Stomach (tissue), 9 donors: Measurements from ENCODE around the gene DCLK3. TPM values are rescaled to one million over a fixed set of nuclear protein-coding genes. Genes with fewer than 3 reads are reported as not detected.

Experiments used
- DNase-seq, 2 donors: peaks; one replicate each; pipeline versions ENCODE4 v3.0.0 to v3.0.0-alpha.2; 2013 to 2019
- H3K27ac ChIP-seq, 5 donors: fragments of 200-600 bp in 4 of 5; sonication (generic) in 4 of 5; one replicate each; pipeline ENCODE4 v1.5.1; 2013 to 2019; ENCODE audit warnings: mild to moderate bottlenecking in 1 of 5, moderate library complexity in 1 of 5
- H3K27me3 ChIP-seq, 3 donors: fragments of 200-600 bp; sonication (generic); one replicate each; pipeline ENCODE4 v1.5.1; 2017 to 2019; ENCODE audit warnings: mixed run types in 1 of 3
- H3K36me3 ChIP-seq, 4 donors: fragments of 200-600 bp; sonication (generic); 1 replicate in 3 of 4; 2 replicates in 1 of 4; pipeline ENCODE4 v1.5.1; 2016 to 2019
- H3K4me1 ChIP-seq, 4 donors: fragments of 200-600 bp; sonication (generic); one replicate each; pipeline ENCODE4 v1.5.1; 2016 to 2019
- H3K4me3 ChIP-seq, 4 donors: fragments of 200-600 bp; sonication (generic) in 3 of 4; one replicate each; pipeline ENCODE4 v1.5.1; 2016 to 2019; ENCODE audit warnings: mild to moderate bottlenecking in 1 of 4
- H3K9me3 ChIP-seq, 4 donors: fragments of 200-600 bp; sonication (generic); one replicate each; pipeline ENCODE4 v1.5.1; 2016 to 2019
- CTCF ChIP-seq, 7 experiments: fragments of 450-650 bp in 4 of 7; fragments of 200-600 bp in 3 of 7; sonication (generic) in 3 of 7; IDR thresholded peaks; one replicate each; pipeline ENCODE4 v1.5.1; 2016 to 2019; ENCODE audit warnings: antibody characterized with exemption in 7 of 7, control low read depth in 2 of 7, mild to moderate bottlenecking in 1 of 7
- EP300 ChIP-seq: sonication (generic); formaldehyde crosslinking; IDR thresholded peaks from one replicate; pipeline ENCODE4 v1.6.1; 2017; ENCODE audit warnings: antibody characterized with exemption
- POLR2A ChIP-seq, 4 donors: fragments of 450-650 bp; IDR thresholded peaks; one replicate each; pipeline ENCODE4 v1.6.1; 2016; ENCODE audit warnings: antibody characterized with exemption in 4 of 4, control low read depth in 2 of 4, mild to moderate bottlenecking in 1 of 4, moderate library complexity in 1 of 4
- POLR2AphosphoS5 ChIP-seq, 3 donors: sonication (generic); formaldehyde crosslinking; IDR thresholded peaks; one replicate each; pipeline ENCODE4 v1.6.1; 2016; ENCODE audit warnings: antibody characterized with exemption in 3 of 3
- WGBS, 5 donors: extraction: QIAGEN DNeasy Blood & Tissue Kit in 3 of 5; methylation state at CpG; one replicate each; pipeline versions ENCODE4 v1.1.5 to v1.1.7; 2013 to 2018; 5-methylcytosine and 5-hydroxymethylcytosine counted together
- intact Hi-C: fragments of 100-400 bp; cut with DNase I; formaldehyde crosslinking; loops from one replicate; pipeline ENCODE4 v1.15.1; 2023; ENCODE audit warnings: low total_unique reads
- polyA plus RNA-seq, 3 donors: library from polyadenylated mRNA; stranded (reverse); fragments of 200-250 nt; gene quantifications; one replicate each; pipeline ENCODE4 v1.2.3, GENCODE V29; 2013
- total RNA-seq, 5 donors: library from RNA; depleted of rRNA; stranded (reverse); fragments of >200 nt; gene quantifications; one replicate each; pipeline versions ENCODE4 v1.1.0 to v1.2.3, GENCODE V29; 2014 to 2016
- donor health status: healthy with polysubstance abuse.
- donor health status: Bipolar disorder and iron deficiency.
- donor health status: healthy.

Gene DCLK3
- total and polyA plus RNA-seq, 8 donors, result 0.45 to 0.92 TPM; not detected in 6

- intact Hi-C loops, result no loop called here
- 86 to 95% (median 91%) methylated on average over 4 of the region's 4 CpGs for WGBS, 5 donors
- Histone ChIP-seq H3K4me3 (no peak overlapping the region), H3K27me3 (no peaks in the 10 kb centered on the region), H3K4me1 (no peaks in the 10 kb centered on the region), H3K36me3 (no peaks in the 10 kb centered on the region), H3K27ac (no peak overlapping the region), H3K9me3 (no peaks in the 10 kb centered on the region)
- TF ChIP-seq POLR2A (IDR thresholded peaks at IDR 0.05), result no peak
- no peak for TF ChIP-seq POLR2AphosphoS5 (IDR thresholded peaks at IDR 0.05)
- TF ChIP-seq CTCF (IDR thresholded peaks at IDR 0.05), result no peak
- TF ChIP-seq EP300, result no peak
- no peak for DNase-seq
These were observed 50.4 kb downstream of the DCLK3 start for GRCh38 chr3:36713904-36714303.

- intact Hi-C loops, result no loop called here
- peaks cover 0 to 6% (median 0%) of the 10 kb centered on the region in 3 donors for H3K27me3 ChIP-seq
- no peak for DNase-seq
- no peak overlapping the region for H3K4me3 ChIP-seq
- H3K4me1 ChIP-seq, result no peaks in the 10 kb centered on the region
- TF ChIP-seq POLR2A (IDR thresholded peaks at IDR 0.05) (no peak), POLR2AphosphoS5 (IDR thresholded peaks at IDR 0.05) (no peak), EP300 (no peak), CTCF (IDR thresholded peaks at IDR 0.05) (no peak)
- WGBS, 5 donors, result 34 to 83% (median 67%) methylated on average over 2 of the region's 2 CpGs
- H3K27ac ChIP-seq, result no peak overlapping the region
- H3K36me3 ChIP-seq, result no peaks in the 10 kb centered on the region
- H3K9me3 ChIP-seq, result no peaks in the 10 kb centered on the region
These were observed 53.7 kb downstream of the DCLK3 start for GRCh38 chr3:36710606-36711005.

- Histone ChIP-seq H3K4me1 (no peaks in the 10 kb centered on the region), H3K9me3 (no peaks in the 10 kb centered on the region), H3K27ac (no peak overlapping the region), H3K4me3 (no peak overlapping the region), H3K27me3 (peaks cover 0 to 6% (median 0%) of the 10 kb centered on the region in 3 donors), H3K36me3 (no peaks in the 10 kb centered on the region)
- no peak for DNase-seq
- 76 to 89% (median 82%) methylated on average over 6 of the region's 6 CpGs for WGBS, 5 donors
- intact Hi-C loops, result no loop called here
- TF ChIP-seq POLR2A (IDR thresholded peaks at IDR 0.05), result no peak
- no peak for TF ChIP-seq POLR2AphosphoS5 (IDR thresholded peaks at IDR 0.05)
- TF ChIP-seq EP300, result no peak
- no peak for TF ChIP-seq CTCF (IDR thresholded peaks at IDR 0.05)
These were observed 54.5 kb downstream of the DCLK3 start for GRCh38 chr3:36709826-36710365.

- H3K27me3 ChIP-seq, result peaks cover 0 to 6% (median 0%) of the 10 kb centered on the region in 3 donors
- no peaks in the 10 kb centered on the region for H3K4me1 ChIP-seq
- 58 to 66% (median 64%) methylated on average over 4 of the region's 4 CpGs for WGBS, 5 donors
- H3K9me3 ChIP-seq, result no peaks in the 10 kb centered on the region
- DNase-seq, result no peak
- no peaks in the 10 kb centered on the region for H3K36me3 ChIP-seq
- intact Hi-C loops, result no loop called here
- TF ChIP-seq CTCF (IDR thresholded peaks at IDR 0.05), result no peak
- no peak for TF ChIP-seq POLR2AphosphoS5 (IDR thresholded peaks at IDR 0.05)
- no peak for TF ChIP-seq POLR2A (IDR thresholded peaks at IDR 0.05)
- TF ChIP-seq EP300, result no peak
- H3K4me3 ChIP-seq, result no peak overlapping the region
- H3K27ac ChIP-seq, result no peak overlapping the region
These were observed 55.1 kb downstream of the DCLK3 start for GRCh38 chr3:36709281-36709680.
